A549 treated with CORT108297 at 1 μM for 4 hours (cell line): ENCODE measurements around the gene ZRANB3. TPM values are rescaled to one million over a fixed set of nuclear protein-coding genes. Genes with fewer than 3 reads are reported as not detected.

Experiments used
- total RNA-seq: library from RNA; stranded (reverse); fragments of 200-300 nt; extraction: Qiagen RNA extraction; gene quantifications from 5 replicates; pipeline ENCODE4 v1.2.3, GENCODE V29; 2022

The ZRANB3 gene
- 3.2 to 6.6 TPM (median 5.7 TPM) in 5 replicates for total RNA-seq

GRCh38 chr2:135530313-135531230 is at the start of gene ZRANB3:
TSS of gene ZRANB3 (minus strand) at chr2:135531218.

GRCh38 chr2:135531231-135532197 is 496 bp upstream of the ZRANB3 start, which contains the start of gene R3HDM1:
TSS of gene R3HDM1 (plus strand) at chr2:135531484. CDS start at chr2:135604846, 73,362 bp downstream.

Other genes with a start within 250 kb of the ZRANB3 start
- gene R3HDM1, start 266 bp upstream of the ZRANB3 start, total RNA-seq: 22.0 to 28.9 TPM (median 27.0 TPM) in 5 replicates
- gene UBXN4, start 210.6 kb upstream of the ZRANB3 start, total RNA-seq: 33.0 to 47.0 TPM (median 41.2 TPM) in 5 replicates